ENCODE results near the gene IQSEC1. TPM values are rescaled to one million over a fixed set of nuclear protein-coding genes. Genes with fewer than 3 reads are reported as not detected.
A peak's percentile ranks its signal among the peaks of the same experiment; 100 is the strongest.

The IQSEC1 gene
- total RNA-seq, 1 donor from 2014 or later: 148 TPM

DNA sequence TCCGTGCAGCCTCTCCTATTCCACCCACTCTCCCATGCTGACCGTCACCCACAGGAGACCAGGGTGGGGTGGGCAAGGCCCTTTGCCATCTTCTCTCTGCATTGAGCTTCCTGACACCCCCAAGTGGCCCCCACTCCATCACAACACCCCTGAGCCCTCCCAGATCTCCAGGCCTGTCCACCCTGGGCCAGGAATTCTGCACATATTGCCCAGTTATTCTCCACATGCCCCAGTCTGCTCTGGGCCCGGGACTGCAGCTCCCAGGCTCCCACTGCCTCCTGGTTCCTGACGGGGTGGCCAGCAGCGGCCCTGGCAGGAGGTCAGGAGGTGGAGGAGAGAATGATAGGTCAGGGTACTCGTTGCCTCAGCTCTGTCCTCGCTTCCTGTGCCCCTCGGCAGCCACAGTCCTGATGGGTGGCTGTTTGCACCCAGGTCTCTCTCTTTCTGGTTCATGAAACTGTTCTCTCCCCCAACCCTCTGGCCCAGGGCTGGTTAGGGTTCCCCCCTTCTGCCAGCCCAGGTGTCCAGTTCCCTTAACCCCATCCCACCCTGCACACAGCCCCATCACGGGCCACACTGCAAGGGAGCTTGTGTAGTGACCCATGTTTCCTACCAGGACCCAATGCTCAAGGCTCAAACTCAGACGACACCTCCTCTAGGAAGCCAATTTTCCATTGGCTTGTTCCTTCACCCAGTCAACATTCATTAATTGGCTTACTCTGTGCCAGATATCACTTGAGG lies 47.3 kb downstream of the IQSEC1 start:
- DNase-seq (ENCODE audit: low spot score in 2 of 2): no peak
- Histone ChIP-seq H3K27ac (peak overlapping the region; percentile 67 to 77), H3K4me3 (no peak overlapping the region), H3K9me3 (no peaks in the 10 kb centered on the region), H3K27me3 (no peaks in the 10 kb centered on the region), H3K4me1 (peaks cover 16 to 28% of the 10 kb centered on the region in 2 donors), H3K36me3 (no peaks in the 10 kb centered on the region)
- intact Hi-C loops (cut with DNase I): no loop called here
- TF ChIP-seq, protein P1, sequence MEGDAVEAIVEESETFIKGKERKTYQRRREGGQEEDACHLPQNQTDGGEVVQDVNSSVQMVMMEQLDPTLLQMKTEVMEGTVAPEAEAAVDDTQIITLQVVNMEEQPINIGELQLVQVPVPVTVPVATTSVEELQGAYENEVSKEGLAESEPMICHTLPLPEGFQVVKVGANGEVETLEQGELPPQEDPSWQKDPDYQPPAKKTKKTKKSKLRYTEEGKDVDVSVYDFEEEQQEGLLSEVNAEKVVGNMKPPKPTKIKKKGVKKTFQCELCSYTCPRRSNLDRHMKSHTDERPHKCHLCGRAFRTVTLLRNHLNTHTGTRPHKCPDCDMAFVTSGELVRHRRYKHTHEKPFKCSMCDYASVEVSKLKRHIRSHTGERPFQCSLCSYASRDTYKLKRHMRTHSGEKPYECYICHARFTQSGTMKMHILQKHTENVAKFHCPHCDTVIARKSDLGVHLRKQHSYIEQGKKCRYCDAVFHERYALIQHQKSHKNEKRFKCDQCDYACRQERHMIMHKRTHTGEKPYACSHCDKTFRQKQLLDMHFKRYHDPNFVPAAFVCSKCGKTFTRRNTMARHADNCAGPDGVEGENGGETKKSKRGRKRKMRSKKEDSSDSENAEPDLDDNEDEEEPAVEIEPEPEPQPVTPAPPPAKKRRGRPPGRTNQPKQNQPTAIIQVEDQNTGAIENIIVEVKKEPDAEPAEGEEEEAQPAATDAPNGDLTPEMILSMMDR (IDR thresholded peaks at IDR 0.05): no peak

DNA sequence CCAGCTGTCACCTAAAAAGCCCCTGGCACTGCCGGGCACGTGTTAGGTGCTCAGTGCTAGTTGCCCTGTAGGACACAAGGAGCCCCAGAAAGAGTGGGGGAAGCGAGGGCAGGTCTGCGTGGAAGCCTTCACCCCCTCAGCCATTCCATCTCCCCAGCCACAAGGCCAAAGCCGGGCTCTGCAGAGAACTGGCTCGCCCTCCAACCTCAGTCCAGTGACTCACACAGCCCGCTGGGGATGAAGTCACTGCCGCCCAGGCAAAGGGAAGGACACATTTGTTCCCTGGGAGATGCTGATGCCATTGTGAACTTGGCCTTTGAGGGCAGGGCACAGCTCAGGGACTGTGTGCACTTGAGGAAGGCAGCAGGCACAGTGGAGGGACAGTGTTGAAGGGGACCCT lies 48.1 kb downstream of the IQSEC1 start:
- TF ChIP-seq, protein P1 (IDR thresholded peaks at IDR 0.05): no peak
- no peak overlapping the region for H3K4me3 ChIP-seq
- intact Hi-C loops (cut with DNase I): no loop called here
- DNase-seq (ENCODE audit: low spot score in 2 of 2): peak; percentile 67 to 88
- H3K36me3 ChIP-seq: no peaks in the 10 kb centered on the region
- peak overlapping the region; percentile 67 to 77 for H3K27ac ChIP-seq
- H3K9me3 ChIP-seq: no peaks in the 10 kb centered on the region
- no peaks in the 10 kb centered on the region for H3K27me3 ChIP-seq
- peaks cover 18 to 33% of the 10 kb centered on the region in 2 donors for H3K4me1 ChIP-seq

DNA sequence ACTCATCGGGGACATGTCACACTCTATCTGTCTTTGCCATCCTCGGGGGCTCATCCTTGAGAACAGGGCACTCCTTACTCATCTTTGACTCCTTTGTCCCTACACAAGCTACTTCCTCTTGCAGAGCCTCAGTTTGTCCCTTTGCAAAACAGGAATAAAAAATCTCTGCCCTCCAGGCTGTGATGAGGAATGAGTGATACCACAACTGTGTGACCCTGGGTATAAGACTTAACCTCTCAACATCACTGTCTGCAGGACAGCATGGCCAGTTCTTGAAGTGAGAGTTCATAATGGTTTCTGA lies 48.5 kb downstream of the IQSEC1 start:
- peak overlapping the region; percentile 67 to 77 for H3K27ac ChIP-seq
- H3K27me3 ChIP-seq: no peaks in the 10 kb centered on the region
- no peak overlapping the region for H3K4me3 ChIP-seq
- H3K36me3 ChIP-seq: no peaks in the 10 kb centered on the region
- intact Hi-C loops (cut with DNase I): no loop called here
- TF ChIP-seq, protein P1 (IDR thresholded peaks at IDR 0.05): no peak
- no peaks in the 10 kb centered on the region for H3K9me3 ChIP-seq
- no peak for DNase-seq (ENCODE audit: low spot score in 2 of 2)
- peaks cover 18 to 37% of the 10 kb centered on the region in 2 donors for H3K4me1 ChIP-seq

DNA sequence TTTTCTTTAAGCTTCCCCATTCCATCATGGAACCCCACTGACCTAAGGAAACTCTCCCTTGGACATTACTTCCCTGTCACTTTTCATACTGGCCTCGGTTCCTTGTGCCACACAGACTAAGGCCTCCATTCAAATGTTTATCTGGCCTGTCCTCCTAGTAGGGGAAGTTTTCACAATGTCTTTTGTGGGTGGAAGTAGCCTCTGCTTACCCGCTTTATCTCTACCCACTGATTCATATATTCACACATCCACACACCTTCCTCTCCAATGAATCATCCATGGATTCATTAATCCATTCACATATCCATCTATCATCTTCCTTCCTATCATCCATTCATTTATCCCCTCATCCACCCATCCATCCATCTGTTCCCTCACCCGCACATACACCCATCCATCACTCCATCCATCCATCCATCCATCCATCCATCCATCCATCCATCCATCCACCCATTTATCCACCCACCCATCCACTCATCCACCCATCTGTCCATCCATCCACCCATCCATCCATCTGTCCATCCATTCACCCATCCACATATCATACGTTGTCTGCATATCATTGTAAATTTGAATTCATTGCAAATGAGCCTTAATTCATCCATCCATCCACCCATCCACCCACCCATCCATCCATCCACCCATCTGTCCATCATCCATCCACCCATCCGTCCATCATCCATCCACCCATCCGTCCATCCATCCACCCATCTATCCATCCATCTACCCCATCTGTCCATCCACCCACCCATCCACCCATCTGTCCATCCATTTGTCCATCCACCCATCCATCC lies 49.1 kb downstream of the IQSEC1 start:
- TF ChIP-seq, protein P1 (IDR thresholded peaks at IDR 0.05): no peak
- no peaks in the 10 kb centered on the region for H3K36me3 ChIP-seq
- H3K4me3 ChIP-seq: no peak overlapping the region
- H3K27me3 ChIP-seq: no peaks in the 10 kb centered on the region
- peak overlapping the region; percentile 74 to 88 for H3K27ac ChIP-seq
- no peak for DNase-seq (ENCODE audit: low spot score in 2 of 2)
- H3K4me1 ChIP-seq: peaks cover 18 to 40% of the 10 kb centered on the region in 2 donors
- intact Hi-C loops (cut with DNase I): loop anchor here (2.0 kb wide), 1 partner anchor 49 kb away; the partner anchor contains the start of gene IQSEC1
- H3K9me3 ChIP-seq: no peaks in the 10 kb centered on the region

DNA sequence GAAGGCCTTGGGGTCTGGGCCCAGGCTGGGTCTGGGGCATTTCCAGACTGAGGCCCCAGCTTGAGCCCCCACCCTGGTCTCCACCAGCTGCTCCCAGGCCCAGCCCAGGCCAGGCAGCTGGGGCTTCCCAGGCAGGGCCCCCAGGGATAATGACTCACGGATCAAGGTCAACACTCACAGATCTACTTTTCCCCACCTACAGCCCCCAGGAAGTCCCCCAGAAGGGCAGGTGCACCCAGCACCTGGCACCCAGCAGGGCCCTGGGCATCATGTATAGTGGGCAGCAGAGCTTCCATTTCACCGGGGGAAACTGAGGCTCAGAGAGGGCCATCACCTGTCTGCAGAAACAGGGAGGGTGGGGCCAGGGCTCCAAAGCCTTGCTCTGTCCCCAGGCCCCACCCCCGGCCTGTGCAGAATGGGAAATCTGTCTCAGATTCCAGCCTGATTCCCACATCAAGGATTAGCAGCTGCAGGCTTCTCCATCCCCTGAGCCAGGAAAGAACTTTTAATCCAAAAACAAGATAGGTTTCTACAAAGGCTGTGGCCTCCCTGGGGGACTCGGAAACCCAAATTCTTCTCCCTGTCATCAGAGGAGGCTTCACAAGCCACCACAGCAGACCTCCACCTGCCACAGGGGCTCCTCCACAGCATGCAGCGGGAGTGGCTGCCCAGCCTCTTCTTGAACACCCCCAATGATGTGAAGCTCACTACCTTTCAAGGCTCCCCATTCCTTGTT lies 49.8 kb downstream of the IQSEC1 start:
- intact Hi-C loops (cut with DNase I): loop anchor here (2.0 kb wide), 1 partner anchor 49 kb away; the partner anchor contains the start of gene IQSEC1
- Histone ChIP-seq H3K27me3 (no peaks in the 10 kb centered on the region), H3K36me3 (no peaks in the 10 kb centered on the region), H3K4me1 (peaks cover 18 to 48% of the 10 kb centered on the region in 2 donors), H3K4me3 (no peak overlapping the region), H3K27ac (peak overlapping the region; percentile 74 to 88), H3K9me3 (no peaks in the 10 kb centered on the region)
- no peak for DNase-seq (ENCODE audit: low spot score in 2 of 2)
- TF ChIP-seq, protein P1 (IDR thresholded peaks at IDR 0.05): no peak
